HEK293 (cell line): ENCODE data around the gene KRT73.

Experiments used
- CTCF ChIA-PET: fragments of 350-600 bp; formaldehyde crosslinking; extraction: SDS; loops from one replicate; lab custom pipeline; 2021; ENCODE audit warnings: antibody characterized with exemption; lab: Yijun Ruan, JAX
- POLR2A ChIA-PET: fragments of 300-600 bp; formaldehyde crosslinking; extraction: SDS; loops from one replicate; lab custom pipeline; 2020; ENCODE audit warnings: antibody characterized with exemption, inconsistent platforms; lab: Yijun Ruan, JAX
- H3K27ac ChIP-seq: fragments of 200-500 bp; sonication (Bioruptor generic); 2 replicates; pipeline ENCODE4 v1.5.1; 2014; ENCODE audit warnings: low read depth, low read length, control low read depth, inconsistent platforms; ENCODE audit errors: extremely low read depth
- H3K36me3 ChIP-seq, 2 experiments: fragments of 200-500 bp in 1 of 2; sonication (Bioruptor generic) in 1 of 2; 1 replicate in 1 of 2; 2 replicates in 1 of 2; pipeline ENCODE4 v1.5.1; 2014 to 2017; ENCODE audit warnings: inconsistent platforms in 2 of 2, low read length in 2 of 2; ENCODE audit not compliant: control insufficient read depth in 2 of 2, insufficient read depth in 1 of 2
- H3K4me1 ChIP-seq: fragments of 200-500 bp; sonication (Bioruptor generic); 2 replicates; pipeline ENCODE4 v1.5.1; 2014; ENCODE audit warnings: mild to moderate bottlenecking, low read length, inconsistent platforms; ENCODE audit not compliant: control insufficient read depth, insufficient read depth
- H3K4me3 ChIP-seq: 2 replicates; pipeline ENCODE4 v1.5.1; 2011; ENCODE audit warnings: low read depth, mild to moderate bottlenecking, control low read depth, low read length, moderate library complexity
- H3K9me3 ChIP-seq: fragments of 200-500 bp; sonication (Bioruptor generic); 2 replicates; pipeline ENCODE4 v1.5.1; 2014; ENCODE audit warnings: low read depth, low read length, inconsistent platforms; ENCODE audit not compliant: control insufficient read depth, insufficient read depth
- BCL11B ChIP-seq: fragments of 450-650 bp; formaldehyde crosslinking; IDR thresholded peaks from 2 replicates; pipeline ENCODE4 v1.5.1; 2016; ENCODE audit warnings: low read depth, missing biosample characterization, missing genetic modification characterization
- BCL6B ChIP-seq: fragments of 450-650 bp; formaldehyde crosslinking; IDR thresholded peaks from 2 replicates; pipeline ENCODE4 v1.5.1; 2017; ENCODE audit warnings: missing biosample characterization, missing genetic modification characterization
- KLF9 ChIP-seq: fragments of 450-650 bp; formaldehyde crosslinking; IDR thresholded peaks from 2 replicates; pipeline ENCODE4 v1.5.1; 2016; ENCODE audit warnings: missing biosample characterization, missing genetic modification characterization, low read depth
- OVOL3 ChIP-seq: fragments of 450-650 bp; formaldehyde crosslinking; IDR thresholded peaks from 2 replicates; pipeline ENCODE4 v1.5.1; 2016; ENCODE audit warnings: missing biosample characterization, missing genetic modification characterization
- PATZ1 ChIP-seq: fragments of 450-650 bp; formaldehyde crosslinking; IDR thresholded peaks from 2 replicates; pipeline ENCODE4 v1.5.1; 2016; ENCODE audit warnings: missing biosample characterization, missing genetic modification characterization
- SCRT1 ChIP-seq: fragments of 450-650 bp; formaldehyde crosslinking; IDR thresholded peaks from 2 replicates; pipeline ENCODE4 v1.5.1; 2016; ENCODE audit warnings: missing biosample characterization, missing genetic modification characterization, borderline replicate concordance
- TCF7L2 ChIP-seq: IDR thresholded peaks from 2 replicates; pipeline ENCODE4 v1.6.1; 2011; ENCODE audit warnings: low read depth, mild to moderate bottlenecking, inconsistent platforms, low read length, moderate library complexity, borderline replicate concordance
- ZBTB1 ChIP-seq: fragments of 450-650 bp; formaldehyde crosslinking; IDR thresholded peaks from 2 replicates; pipeline ENCODE4 v1.5.1; 2016; ENCODE audit warnings: missing biosample characterization, missing genetic modification characterization
- ZBTB20 ChIP-seq: fragments of 450-650 bp; formaldehyde crosslinking; IDR thresholded peaks from 2 replicates; pipeline ENCODE4 v1.5.1; 2016; ENCODE audit warnings: missing biosample characterization, missing genetic modification characterization
- ZBTB44 ChIP-seq: fragments of 450-650 bp; IDR thresholded peaks from 2 replicates; pipeline ENCODE4 v1.5.1; 2018; ENCODE audit warnings: missing biosample characterization, mild to moderate bottlenecking, missing genetic modification characterization
- ZNF10 ChIP-seq: fragments of 450-650 bp; formaldehyde crosslinking; IDR thresholded peaks from 2 replicates; pipeline ENCODE4 v1.5.1; 2017; ENCODE audit warnings: missing biosample characterization, missing genetic modification characterization
- ZNF155 ChIP-seq: fragments of 450-650 bp; formaldehyde crosslinking; IDR thresholded peaks from 2 replicates; pipeline ENCODE4 v1.5.1; 2016; ENCODE audit warnings: missing biosample characterization, missing genetic modification characterization
- ZNF174 ChIP-seq: fragments of 450-650 bp; formaldehyde crosslinking; IDR thresholded peaks from 2 replicates; pipeline ENCODE4 v1.5.0; 2017; ENCODE audit warnings: missing biosample characterization, mild to moderate bottlenecking, missing genetic modification characterization
- ZNF2 ChIP-seq: fragments of 450-650 bp; formaldehyde crosslinking; IDR thresholded peaks from 2 replicates; pipeline ENCODE4 v1.5.1; 2016; ENCODE audit warnings: missing biosample characterization, missing genetic modification characterization
- ZNF211 ChIP-seq: fragments of 450-650 bp; formaldehyde crosslinking; IDR thresholded peaks from 2 replicates; pipeline ENCODE4 v1.5.1; 2016; ENCODE audit warnings: low read depth, missing biosample characterization, missing genetic modification characterization
- ZNF239 ChIP-seq: fragments of 450-650 bp; formaldehyde crosslinking; IDR thresholded peaks from 2 replicates; pipeline ENCODE4 v1.5.1; 2016; ENCODE audit warnings: missing biosample characterization, missing genetic modification characterization
- ZNF274 ChIP-seq, 2 experiments: fragments of 200-500 bp in 1 of 2; fragments of 450-650 bp in 1 of 2; sonication (Bioruptor generic) in 1 of 2; formaldehyde crosslinking in 1 of 2; IDR thresholded peaks; 2 replicates each; pipeline versions ENCODE4 v1.5.1 to v1.6.1; 2014 to 2016; ENCODE audit warnings: borderline replicate concordance in 1 of 2, inconsistent platforms in 1 of 2, low read length in 1 of 2, missing biosample characterization in 1 of 2, missing genetic modification characterization in 1 of 2
- ZNF280C ChIP-seq: fragments of 450-650 bp; formaldehyde crosslinking; IDR thresholded peaks from 2 replicates; pipeline ENCODE4 v1.5.1; 2016; ENCODE audit warnings: missing biosample characterization, missing genetic modification characterization
- ZNF350 ChIP-seq: fragments of 450-650 bp; formaldehyde crosslinking; IDR thresholded peaks from 2 replicates; pipeline ENCODE4 v1.5.0; 2017; ENCODE audit warnings: missing biosample characterization, mild to moderate bottlenecking, missing genetic modification characterization
- ZNF426 ChIP-seq: fragments of 450-650 bp; formaldehyde crosslinking; IDR thresholded peaks from 2 replicates; pipeline ENCODE4 v1.5.1; 2017; ENCODE audit warnings: missing biosample characterization, missing genetic modification characterization, mild to moderate bottlenecking, inconsistent platforms, moderate library complexity
- ZNF514 ChIP-seq: fragments of 450-650 bp; formaldehyde crosslinking; IDR thresholded peaks from 2 replicates; pipeline ENCODE4 v1.5.1; 2016; ENCODE audit warnings: missing biosample characterization, missing genetic modification characterization
- ZNF544 ChIP-seq: fragments of 450-650 bp; formaldehyde crosslinking; IDR thresholded peaks from 2 replicates; pipeline ENCODE4 v1.5.0; 2017; ENCODE audit warnings: missing biosample characterization, missing genetic modification characterization
- ZNF548 ChIP-seq: fragments of 450-650 bp; formaldehyde crosslinking; IDR thresholded peaks from 2 replicates; pipeline ENCODE4 v1.5.1; 2016; ENCODE audit warnings: missing biosample characterization, missing genetic modification characterization
- ZNF585B ChIP-seq: fragments of 450-650 bp; formaldehyde crosslinking; IDR thresholded peaks from 2 replicates; pipeline ENCODE4 v1.5.1; 2016; ENCODE audit warnings: missing biosample characterization, missing genetic modification characterization
- ZNF596 ChIP-seq: fragments of 450-650 bp; IDR thresholded peaks from 2 replicates; pipeline ENCODE4 v1.5.0; 2018; ENCODE audit warnings: missing biosample characterization, mild to moderate bottlenecking, missing genetic modification characterization, moderate library complexity
- ZNF600 ChIP-seq: fragments of 450-650 bp; formaldehyde crosslinking; IDR thresholded peaks from 2 replicates; pipeline ENCODE4 v1.5.1; 2016; ENCODE audit warnings: missing biosample characterization, missing genetic modification characterization
- ZNF629 ChIP-seq: fragments of 450-650 bp; formaldehyde crosslinking; IDR thresholded peaks from 2 replicates; pipeline ENCODE4 v1.5.1; 2017; ENCODE audit warnings: missing biosample characterization, missing genetic modification characterization
- ZNF747 ChIP-seq: fragments of 450-650 bp; formaldehyde crosslinking; IDR thresholded peaks from 2 replicates; pipeline ENCODE4 v1.5.1; 2016; ENCODE audit warnings: missing biosample characterization, missing genetic modification characterization
- TF ChIP-seq, protein P1 (sequence below): fragments of 450-650 bp; formaldehyde crosslinking; IDR thresholded peaks from 2 replicates; pipeline ENCODE4 v1.5.1; 2017; ENCODE audit warnings: missing biosample characterization, missing genetic modification characterization

The KRT73 gene

GRCh38 chr12:52585946-52586345 is 32.4 kb downstream of the KRT73 start:
- H3K9me3 ChIP-seq: no peaks in the 10 kb centered on the region
- ChIA-PET CTCF (interaction anchor here (0.7 to 9.9 kb wide), 9 partner anchors 22 to 394 kb away, joined by 3 to 127 read pairs (median 6); no protein-coding TSS in a partner anchor), POLR2A (interaction anchor here (0.6 kb wide), 1 partner anchor 217 kb away, joined by 4 read pairs; no protein-coding TSS in a partner anchor)
- H3K36me3 ChIP-seq: no peaks in the 10 kb centered on the region
- H3K27ac ChIP-seq: no peak overlapping the region
- TF ChIP-seq ZBTB1 (tag by site-specific recombination) (no peak), ZNF280C (tag by site-specific recombination) (no peak), ZNF239 (no peak), ZNF211 (tag by site-specific recombination) (no peak), PATZ1 (no peak), ZNF747 (tag by site-specific recombination) (no peak), ZNF274 (IDR thresholded peaks at IDR 0.05; ENCODE audit: low read length) (no peak), ZNF274 (tag by site-specific recombination; IDR thresholded peaks at IDR 0.05; ENCODE audit: borderline replicate concordance) (no peak), ZNF629 (tag by site-specific recombination) (no peak), ZNF350 (tag by site-specific recombination) (no peak), ZBTB20 (tag by site-specific recombination) (no peak), KLF9 (no peak), ZNF426 (tag by site-specific recombination) (no peak), ZNF600 (tag by site-specific recombination) (no peak)
- TF ChIP-seq, protein P1, sequence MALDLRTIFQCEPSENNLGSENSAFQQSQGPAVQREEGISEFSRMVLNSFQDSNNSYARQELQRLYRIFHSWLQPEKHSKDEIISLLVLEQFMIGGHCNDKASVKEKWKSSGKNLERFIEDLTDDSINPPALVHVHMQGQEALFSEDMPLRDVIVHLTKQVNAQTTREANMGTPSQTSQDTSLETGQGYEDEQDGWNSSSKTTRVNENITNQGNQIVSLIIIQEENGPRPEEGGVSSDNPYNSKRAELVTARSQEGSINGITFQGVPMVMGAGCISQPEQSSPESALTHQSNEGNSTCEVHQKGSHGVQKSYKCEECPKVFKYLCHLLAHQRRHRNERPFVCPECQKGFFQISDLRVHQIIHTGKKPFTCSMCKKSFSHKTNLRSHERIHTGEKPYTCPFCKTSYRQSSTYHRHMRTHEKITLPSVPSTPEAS (tag by site-specific recombination): no peak
- H3K4me1 ChIP-seq: no peaks in the 10 kb centered on the region
- H3K4me3 ChIP-seq: no peak overlapping the region

- Histone ChIP-seq H3K36me3 (no peaks in the 10 kb centered on the region), H3K4me3 (no peak overlapping the region), H3K27ac (no peak overlapping the region), H3K9me3 (no peaks in the 10 kb centered on the region), H3K4me1 (no peaks in the 10 kb centered on the region)
- POLR2A ChIA-PET: no interaction called here
- CTCF ChIA-PET: interaction anchor here (0.7 to 9.9 kb wide), 9 partner anchors 189 to 392 kb away, joined by 3 to 127 read pairs (median 6); no protein-coding TSS in a partner anchor
- TF ChIP-seq ZNF596 (tag by site-specific recombination): no peak
- no peak for TF ChIP-seq BCL11B (tag by site-specific recombination)
- TF ChIP-seq SCRT1 (tag by site-specific recombination): no peak
- no peak for TF ChIP-seq TCF7L2
- no peak for TF ChIP-seq ZNF548 (tag by site-specific recombination)
- TF ChIP-seq ZNF544 (tag by site-specific recombination): no peak
- TF ChIP-seq ZNF514 (tag by site-specific recombination): no peak
- TF ChIP-seq ZNF174 (tag by site-specific recombination): no peak
- TF ChIP-seq ZBTB44 (tag by site-specific recombination): no peak
- TF ChIP-seq ZNF155 (tag by site-specific recombination): no peak
- TF ChIP-seq BCL6B: no peak
- no peak for TF ChIP-seq ZNF585B (tag by site-specific recombination)
- TF ChIP-seq ZNF10 (tag by site-specific recombination): no peak
- TF ChIP-seq ZNF2 (tag by site-specific recombination): no peak
- no peak for TF ChIP-seq OVOL3 (tag by site-specific recombination)
Observed at GRCh38 chr12:52585066-52585465, 33.3 kb downstream of the KRT73 start.
